ENCODE data around the gene TAX1BP3. TPM values are rescaled to one million over a fixed set of nuclear protein-coding genes. Genes with fewer than 3 reads are reported as not detected.
A peak's percentile ranks its signal among the peaks of the same experiment; 100 is the strongest.

Gene TAX1BP3
- total and polyA plus RNA-seq, 2 of the 13 experiments (the other 11 are each of a cell fraction or from before 2014, with no cell fraction given) = 16.7 to 45.1 TPM

- no peak for TF ChIP-seq AKNA (CRISPR knock-in tag; IDR thresholded peaks at IDR 0.05; ENCODE audit: borderline replicate concordance)
- TF ChIP-seq DMAP1 (CRISPR knock-in tag; IDR thresholded peaks at IDR 0.05) = peak; percentile 73; the same call in 1 of the 2 replicates
- no peak for TF ChIP-seq FLYWCH1 (CRISPR knock-in tag; IDR thresholded peaks at IDR 0.05)
- no peak for TF ChIP-seq HNF1A (IDR thresholded peaks at IDR 0.05; ENCODE audit: low read depth)
- TF ChIP-seq HNF1A (CRISPR knock-in tag; IDR thresholded peaks at IDR 0.05; ENCODE audit: borderline replicate concordance) = no peak
- peak; percentile 24; the same call in 1 of the 2 replicates for TF ChIP-seq NR2F6 (IDR thresholded peaks at IDR 0.05)
- no peak for TF ChIP-seq NR2F6 (CRISPR knock-in tag; IDR thresholded peaks at IDR 0.05)
- TF ChIP-seq ZNF775 (CRISPR knock-in tag; IDR thresholded peaks at IDR 0.05; ENCODE audit: borderline replicate concordance) = no peak
- TF ChIP-seq CCDC6 (CRISPR knock-in tag; IDR thresholded peaks at IDR 0.05) = peak; percentile 65; the same call in 1 of the 2 replicates
- 0 out of 2 replicates have a peak, but pooled peaks have one; percentile 11 for TF ChIP-seq HOMEZ (CRISPR knock-in tag; IDR thresholded peaks at IDR 0.05; ENCODE audit: low read depth)
- no peak for TF ChIP-seq KDM6A (CRISPR knock-in tag; IDR thresholded peaks at IDR 0.05; ENCODE audit: low read depth)
- TF ChIP-seq ZMAT5 (CRISPR knock-in tag; IDR thresholded peaks at IDR 0.05; ENCODE audit: borderline replicate concordance, low read depth) = no peak
- TF ChIP-seq ZNF576 (CRISPR knock-in tag; IDR thresholded peaks at IDR 0.05) = no peak
- TF ChIP-seq IRF1 (CRISPR knock-in tag; IDR thresholded peaks at IDR 0.05; ENCODE audit: low read depth) = no peak
- TF ChIP-seq ELF4 (CRISPR knock-in tag; IDR thresholded peaks at IDR 0.05; ENCODE audit: borderline replicate concordance) = peak; percentile 77; the same call in 1 of the 2 replicates
- TF ChIP-seq YY1 (IDR thresholded peaks at IDR 0.05; ENCODE audit: insufficient read depth, insufficient replicate concordance, low read depth, low read length) = peak; percentile 59
Measured at GRCh38 chr17:3667366-3668278, 756 bp downstream of the TAX1BP3 start (continued).
